ENCODE data around the gene SLAIN2.
"Not testable (repeated sequence)": the region's sequence is repeated elsewhere in the genome, so short reads cannot be mapped to it uniquely, and the experiment has no call there.

SLAIN2 gene

GRCh38 chr4:48439988-48440387, 98.7 kb downstream of the SLAIN2 start:
- H3K36me3 ChIP-seq (ENCODE audit: control insufficient read depth, insufficient read depth, low read length): no peaks in the 10 kb centered on the region
- no peak for DNase-seq (ENCODE audit: extremely low read depth, insufficient read length)
- H3K4me3 ChIP-seq (replicated peaks; ENCODE audit: low read depth, low read length): no peak overlapping the region
- TF ChIP-seq CTCF (IDR thresholded peaks at IDR 0.05; ENCODE audit: insufficient read depth, low read length, poor library complexity, severe bottlenecking): no peak
- no peaks in the 10 kb centered on the region for H3K27me3 ChIP-seq (replicated peaks; ENCODE audit: control insufficient read depth, insufficient read depth, low read length)

GRCh38 chr4:48440914-48441313, 99.6 kb downstream of the SLAIN2 start:
- H3K4me3 ChIP-seq (replicated peaks; ENCODE audit: low read depth, low read length); H3K27me3 ChIP-seq (replicated peaks; ENCODE audit: control insufficient read depth, insufficient read depth, low read length); H3K36me3 ChIP-seq (ENCODE audit: control insufficient read depth, insufficient read depth, low read length); DNase-seq (ENCODE audit: extremely low read depth, insufficient read length): not testable (repeated sequence)

- Histone ChIP-seq H3K4me3 (replicated peaks; ENCODE audit: low read depth, low read length) (no peak overlapping the region), H3K27me3 (replicated peaks; ENCODE audit: control insufficient read depth, insufficient read depth, low read length) (no peaks in the 10 kb centered on the region), H3K36me3 (ENCODE audit: control insufficient read depth, insufficient read depth, low read length) (no peaks in the 10 kb centered on the region)
- peak; percentile 46 for TF ChIP-seq CTCF (IDR thresholded peaks at IDR 0.05; ENCODE audit: insufficient read depth, low read length, poor library complexity, severe bottlenecking)
- DNase-seq (ENCODE audit: extremely low read depth, insufficient read length): no peak
Measured at GRCh38 chr4:48445704-48446103, 104.4 kb downstream of the SLAIN2 start.

- DNase-seq (ENCODE audit: extremely low read depth, insufficient read length): no peak
- H3K27me3 ChIP-seq (replicated peaks; ENCODE audit: control insufficient read depth, insufficient read depth, low read length): no peaks in the 10 kb centered on the region
- no peaks in the 10 kb centered on the region for H3K36me3 ChIP-seq (ENCODE audit: control insufficient read depth, insufficient read depth, low read length)
- H3K4me3 ChIP-seq (replicated peaks; ENCODE audit: low read depth, low read length): no peak overlapping the region
- TF ChIP-seq CTCF (IDR thresholded peaks at IDR 0.05; ENCODE audit: insufficient read depth, low read length, poor library complexity, severe bottlenecking): no peak
Measured at GRCh38 chr4:48446642-48447041, 105.3 kb downstream of the SLAIN2 start.

- Histone ChIP-seq H3K36me3 (ENCODE audit: control insufficient read depth, insufficient read depth, low read length) (no peaks in the 10 kb centered on the region), H3K4me3 (replicated peaks; ENCODE audit: low read depth, low read length) (no peak overlapping the region), H3K27me3 (replicated peaks; ENCODE audit: control insufficient read depth, insufficient read depth, low read length) (no peaks in the 10 kb centered on the region)
- DNase-seq (ENCODE audit: extremely low read depth, insufficient read length): no peak
- no peak for TF ChIP-seq CTCF (IDR thresholded peaks at IDR 0.05; ENCODE audit: insufficient read depth, low read length, poor library complexity, severe bottlenecking)
Measured at GRCh38 chr4:48449151-48449550, 107.8 kb downstream of the SLAIN2 start.

GRCh38 chr4:48450740-48451139, 109.4 kb downstream of the SLAIN2 start:
- Histone ChIP-seq H3K4me3 (replicated peaks; ENCODE audit: low read depth, low read length) (no peak overlapping the region), H3K36me3 (ENCODE audit: control insufficient read depth, insufficient read depth, low read length) (no peaks in the 10 kb centered on the region), H3K27me3 (replicated peaks; ENCODE audit: control insufficient read depth, insufficient read depth, low read length) (no peaks in the 10 kb centered on the region)
- no peak for TF ChIP-seq CTCF (IDR thresholded peaks at IDR 0.05; ENCODE audit: insufficient read depth, low read length, poor library complexity, severe bottlenecking)
- no peak for DNase-seq (ENCODE audit: extremely low read depth, insufficient read length)

- DNase-seq (ENCODE audit: extremely low read depth, insufficient read length); H3K4me3 ChIP-seq (replicated peaks; ENCODE audit: low read depth, low read length); H3K36me3 ChIP-seq (ENCODE audit: control insufficient read depth, insufficient read depth, low read length); H3K27me3 ChIP-seq (replicated peaks; ENCODE audit: control insufficient read depth, insufficient read depth, low read length): not testable (repeated sequence)
Measured at GRCh38 chr4:48451656-48452055, 110.3 kb downstream of the SLAIN2 start.

Measured in GM06990 (cell line).